Activated CD4-positive, alpha-beta memory T cell treated with anti-CD3 and anti-CD28 coated beads for 36 hours (primary cell): ENCODE data around the gene RBM25. TPM values are rescaled to one million over a fixed set of nuclear protein-coding genes. Genes with fewer than 3 reads are reported as not detected.
"Not testable (repeated sequence)": the region's sequence is repeated elsewhere in the genome, so short reads cannot be mapped to it uniquely, and the experiment has no call there.

Experiments used
- CTCF ChIA-PET: fragments of 350-600 bp; sonication (Branson Sonifier 250); formaldehyde crosslinking; loops from one replicate; lab custom pipeline; 2021; ENCODE audit warnings: antibody characterized with exemption, inconsistent platforms; lab: Charles Lee
- POLR2A ChIA-PET: fragments of 350-600 bp; sonication (Branson Sonifier 250); formaldehyde crosslinking; loops from one replicate; lab custom pipeline; 2021; ENCODE audit warnings: antibody characterized with exemption; lab: Charles Lee
- DNase-seq: peaks from one replicate; pipeline ENCODE4 v3.0.0-alpha.2; 2020
- H3K27ac Mint-ChIP-seq: one replicate; pipeline ENCODE4 v1.8.0; 2021; ENCODE audit warnings: mixed read lengths
- H3K27me3 Mint-ChIP-seq: one replicate; pipeline ENCODE4 v1.8.0; 2021; ENCODE audit warnings: mixed read lengths
- H3K36me3 Mint-ChIP-seq: one replicate; pipeline ENCODE4 v1.8.0; 2021; ENCODE audit warnings: mixed read lengths
- H3K4me1 Mint-ChIP-seq: one replicate; pipeline ENCODE4 v1.8.0; 2021; ENCODE audit warnings: low read depth, mixed read lengths
- H3K4me3 Mint-ChIP-seq: one replicate; pipeline ENCODE4 v1.8.0; 2021; ENCODE audit warnings: mild to moderate bottlenecking, mixed read lengths
- H3K9me3 Mint-ChIP-seq: one replicate; pipeline ENCODE4 v1.8.0; 2021; ENCODE audit warnings: mixed read lengths
- intact Hi-C: fragments of 100-400 bp; cut with micrococcal nuclease; formaldehyde crosslinking; loops from one replicate; pipeline ENCODE4 v1.15.1; 2023
- total RNA-seq, 2 experiments: library from RNA; stranded (reverse); gene quantifications; one replicate each; pipeline ENCODE4 v1.2.3, GENCODE V29; 2021

The RBM25 gene
- total RNA-seq, 2 experiments from 2014 or later: 89.6 to 97.9 TPM

GRCh38 chr14:73027984-73028383, 30.4 kb upstream of the RBM25 start:
- Mint-ChIP-seq H3K27me3 (no peaks in the 10 kb centered on the region), H3K9me3 (no peaks in the 10 kb centered on the region), H3K36me3 (peaks cover 12% of the 10 kb centered on the region), H3K4me3 (peak overlapping the region; percentile 93), H3K4me1 (peaks cover 28% of the 10 kb centered on the region), H3K27ac (peak overlapping the region; percentile 83)
- intact Hi-C loops: loop anchor here (1.0 to 2.0 kb wide), 4 partner anchors 14 to 108 kb away; partner anchors contain the start of genes DCAF4, PSEN1 and RBM25
- ChIA-PET CTCF (interaction anchor here (1.1 to 2.1 kb wide), 2 partner anchors 31 to 79 kb away, joined by 5 to 10 read pairs; partner anchors contain the start of gene RBM25), POLR2A (interaction anchor here (2.6 kb wide), 1 partner anchor 30 kb away, joined by 19 read pairs; the partner anchor contains the start of gene RBM25)
- DNase-seq: no peak

GRCh38 chr14:73036706-73037450, 21.5 kb upstream of the RBM25 start:
- DNase-seq, POLR2A ChIA-PET, H3K9me3 Mint-ChIP-seq, intact Hi-C loops, H3K27me3 Mint-ChIP-seq, H3K36me3 Mint-ChIP-seq, H3K4me1 Mint-ChIP-seq, H3K27ac Mint-ChIP-seq, H3K4me3 Mint-ChIP-seq, CTCF ChIA-PET: not testable (repeated sequence)

GRCh38 chr14:73047808-73048207, 10.5 kb upstream of the RBM25 start:
- no peaks in the 10 kb centered on the region for H3K9me3 Mint-ChIP-seq
- H3K4me3 Mint-ChIP-seq: no peak overlapping the region
- no peak overlapping the region for H3K27ac Mint-ChIP-seq
- ChIA-PET POLR2A (no interaction called here), CTCF (no interaction called here)
- no peaks in the 10 kb centered on the region for H3K36me3 Mint-ChIP-seq
- no peaks in the 10 kb centered on the region for H3K27me3 Mint-ChIP-seq
- intact Hi-C loops: no loop called here
- H3K4me1 Mint-ChIP-seq: no peaks in the 10 kb centered on the region
- DNase-seq: no peak

GRCh38 chr14:73049428-73049827, 8.9 kb upstream of the RBM25 start:
- Mint-ChIP-seq H3K9me3 (no peaks in the 10 kb centered on the region), H3K4me3 (no peak overlapping the region), H3K27me3 (no peaks in the 10 kb centered on the region), H3K4me1 (no peaks in the 10 kb centered on the region), H3K36me3 (no peaks in the 10 kb centered on the region), H3K27ac (no peak overlapping the region)
- DNase-seq: no peak
- POLR2A ChIA-PET: no interaction called here
- intact Hi-C loops: no loop called here
- CTCF ChIA-PET: no interaction called here

GRCh38 chr14:73055251-73055650, 3.1 kb upstream of the RBM25 start:
- no peak overlapping the region for H3K27ac Mint-ChIP-seq
- H3K9me3 Mint-ChIP-seq: no peaks in the 10 kb centered on the region
- ChIA-PET CTCF (no interaction called here), POLR2A (no interaction called here)
- no peak overlapping the region for H3K4me3 Mint-ChIP-seq
- H3K36me3 Mint-ChIP-seq: peaks cover 7% of the 10 kb centered on the region
- H3K27me3 Mint-ChIP-seq: no peaks in the 10 kb centered on the region
- peaks cover 10% of the 10 kb centered on the region for H3K4me1 Mint-ChIP-seq
- intact Hi-C loops: loop anchor here (5.0 to 10.0 kb wide), 2 partner anchors 43 to 1250 kb away; partner anchors contain the start of gene ABCD4
- no peak for DNase-seq

GRCh38 chr14:73057944-73058223, 450 bp upstream of the RBM25 start:
- Mint-ChIP-seq H3K4me1 (peaks cover 32% of the 10 kb centered on the region), H3K27me3 (no peaks in the 10 kb centered on the region), H3K36me3 (peaks cover 24% of the 10 kb centered on the region), H3K27ac (no peak overlapping the region), H3K9me3 (no peaks in the 10 kb centered on the region), H3K4me3 (no peak overlapping the region)
- DNase-seq: no peak
- ChIA-PET CTCF (interaction anchor here (1.2 to 2.3 kb wide), 3 partner anchors 31 to 414 kb away, joined by 4 to 10 read pairs (median 4); partner anchors contain the start of gene ZFYVE1), POLR2A (interaction anchor here (0.6 to 2.6 kb wide), 13 partner anchors 10 to 1705 kb away, joined by 3 to 19 read pairs (median 4); partner anchors contain the start of genes ACOT2, NUMB, PSEN1 and RIOX1)
- intact Hi-C loops: loop anchor here (1.0 to 10.0 kb wide), 8 partner anchors 31 to 1247 kb away; partner anchors contain the start of genes ABCD4, ALDH6A1, DCAF4 and LIN52

GRCh38 chr14:73058922-73059673, 764 bp downstream of the RBM25 start:
- DNase-seq: no peak

GRCh38 chr14:73069585-73069984, 11.3 kb downstream of the RBM25 start:
- no peak for DNase-seq
- Mint-ChIP-seq H3K4me1 (peaks cover 27% of the 10 kb centered on the region), H3K9me3 (no peaks in the 10 kb centered on the region), H3K27me3 (no peaks in the 10 kb centered on the region), H3K4me3 (no peak overlapping the region), H3K27ac (no peak overlapping the region), H3K36me3 (peaks cover 24% of the 10 kb centered on the region)
- ChIA-PET POLR2A (interaction anchor here (1.1 kb wide), 1 partner anchor 11 kb away, joined by 3 read pairs; the partner anchor contains the start of gene RBM25), CTCF (no interaction called here)
- intact Hi-C loops: no loop called here

More at GRCh38 chr14:73058922-73059673, 764 bp downstream of the RBM25 start:
- CTCF ChIA-PET: interaction anchor here (1.1 to 2.3 kb wide), 4 partner anchors 32 to 413 kb away, joined by 3 to 10 read pairs (median 4); partner anchors contain the start of gene ZFYVE1
- POLR2A ChIA-PET: interaction anchor here (0.6 to 2.6 kb wide), 16 partner anchors 8 to 729 kb away, joined by 3 to 19 read pairs (median 4); partner anchors contain the start of genes ACOT2, NUMB, PSEN1 and RIOX1
- H3K9me3 Mint-ChIP-seq: no peaks in the 10 kb centered on the region
- intact Hi-C loops: loop anchor here (1.0 to 10.0 kb wide), 8 partner anchors 32 to 1246 kb away; partner anchors contain the start of genes ABCD4, ALDH6A1, DCAF4 and LIN52
- no peak overlapping the region for H3K4me3 Mint-ChIP-seq
- H3K27ac Mint-ChIP-seq: no peak overlapping the region
- H3K4me1 Mint-ChIP-seq: peaks cover 40% of the 10 kb centered on the region
- no peaks in the 10 kb centered on the region for H3K27me3 Mint-ChIP-seq
- peaks cover 28% of the 10 kb centered on the region for H3K36me3 Mint-ChIP-seq

- ChIA-PET POLR2A (no interaction called here), CTCF (interaction anchor here (1.3 kb wide), 1 partner anchor 10 kb away, joined by 3 read pairs; no protein-coding TSS in a partner anchor)
- Mint-ChIP-seq H3K36me3 (peaks cover 37% of the 10 kb centered on the region), H3K4me3 (no peak overlapping the region), H3K4me1 (peaks cover 2% of the 10 kb centered on the region), H3K27ac (no peak overlapping the region), H3K27me3 (no peaks in the 10 kb centered on the region), H3K9me3 (no peaks in the 10 kb centered on the region)
- intact Hi-C loops: no loop called here
- DNase-seq: no peak
Measured at GRCh38 chr14:73091044-73091443, 32.7 kb downstream of the RBM25 start.

GRCh38 chr14:73097421-73097820, 39.1 kb downstream of the RBM25 start:
- ChIA-PET CTCF (no interaction called here), POLR2A (no interaction called here)
- no peak for DNase-seq
- no peaks in the 10 kb centered on the region for H3K4me1 Mint-ChIP-seq
- peaks cover 38% of the 10 kb centered on the region for H3K36me3 Mint-ChIP-seq
- H3K27me3 Mint-ChIP-seq: no peaks in the 10 kb centered on the region
- no peaks in the 10 kb centered on the region for H3K9me3 Mint-ChIP-seq
- no peak overlapping the region for H3K27ac Mint-ChIP-seq
- no peak overlapping the region for H3K4me3 Mint-ChIP-seq
- intact Hi-C loops: no loop called here

GRCh38 chr14:73100334-73100733, 42.0 kb downstream of the RBM25 start:
- H3K27me3 Mint-ChIP-seq: no peaks in the 10 kb centered on the region
- H3K36me3 Mint-ChIP-seq: peaks cover 44% of the 10 kb centered on the region
- no peak for DNase-seq
- no peaks in the 10 kb centered on the region for H3K4me1 Mint-ChIP-seq
- POLR2A ChIA-PET: no interaction called here
- CTCF ChIA-PET: no interaction called here
- no peak overlapping the region for H3K27ac Mint-ChIP-seq
- intact Hi-C loops: no loop called here
- H3K4me3 Mint-ChIP-seq: no peak overlapping the region
- H3K9me3 Mint-ChIP-seq: no peaks in the 10 kb centered on the region
